Brain microvascular endothelial cell (primary cell): Measurements from ENCODE around the gene ATG12.
A peak's percentile ranks its signal among the peaks of the same experiment; 100 is the strongest.

Experiments
- DNase-seq: peaks from one replicate; pipeline ENCODE4 v3.0.0-alpha.2; 2020
- H3K27ac ChIP-seq: fragments of 250-450 bp; sonication (Bioruptor Pico); 2 replicates; pipeline ENCODE4 v1.5.1; 2020; ENCODE audit warnings: mild to moderate bottlenecking, moderate library complexity
- H3K27me3 ChIP-seq: fragments of 250-450 bp; sonication (Bioruptor Pico); replicated peaks from 2 replicates; pipeline ENCODE4 v1.5.1; 2020; ENCODE audit warnings: mild to moderate bottlenecking
- H3K36me3 ChIP-seq: fragments of 250-450 bp; sonication (Bioruptor Pico); replicated peaks from 2 replicates; pipeline ENCODE4 v1.5.1; 2020; ENCODE audit warnings: mild to moderate bottlenecking
- H3K4me3 ChIP-seq: 2 replicates; pipeline ENCODE4 v1.5.1; 2011; ENCODE audit warnings: low read depth, mild to moderate bottlenecking, control low read depth, low read length, moderate library complexity
- CTCF ChIP-seq: IDR thresholded peaks from 2 replicates; pipeline ENCODE4 v1.5.1; 2011; ENCODE audit warnings: low read depth, mild to moderate bottlenecking, moderate library complexity, low read length, control low read depth, inconsistent platforms; ENCODE audit errors: missing control alignments
- in situ Hi-C: cut with HindIII; loops from 2 replicates; pipeline ENCODE4 v1.10.0; 2017; ENCODE audit warnings: low sequenced_read_pairs, low pct_ligation_motif_present

The ATG12 gene

GRCh38 chr5:115849258-115849798 is 8.0 kb upstream of the ATG12 start:
- in situ Hi-C loops = no loop called here

GRCh38 chr5:115847290-115847689 is 5.9 kb upstream of the ATG12 start:
- H3K27ac ChIP-seq = no peak overlapping the region
- in situ Hi-C loops = no loop called here
- DNase-seq = no peak
- H3K27me3 ChIP-seq = no peaks in the 10 kb centered on the region
- no peak for TF ChIP-seq CTCF
- H3K36me3 ChIP-seq = no peaks in the 10 kb centered on the region
- no peak overlapping the region for H3K4me3 ChIP-seq

More at GRCh38 chr5:115849258-115849798, 8.0 kb upstream of the ATG12 start:
- TF ChIP-seq CTCF = no peak
- DNase-seq = no peak
- Histone ChIP-seq H3K36me3 (peaks cover 2% of the 10 kb centered on the region), H3K4me3 (no peak overlapping the region), H3K27ac (no peak overlapping the region), H3K27me3 (no peaks in the 10 kb centered on the region)

- H3K4me3 ChIP-seq = peak overlapping the region; percentile 37
- H3K27ac ChIP-seq = peak overlapping the region; percentile 49
- H3K36me3 ChIP-seq = no peaks in the 10 kb centered on the region
- in situ Hi-C loops = no loop called here
- no peak for DNase-seq
- no peaks in the 10 kb centered on the region for H3K27me3 ChIP-seq
- no peak for TF ChIP-seq CTCF
These were observed 3.0 kb upstream of the ATG12 start for GRCh38 chr5:115844321-115844817.

GRCh38 chr5:115843444-115844130 is 2.2 kb upstream of the ATG12 start:
- in situ Hi-C loops = no loop called here
- Histone ChIP-seq H3K4me3 (peak overlapping the region; percentile 86), H3K36me3 (no peaks in the 10 kb centered on the region)

GRCh38 chr5:115842952-115843351 is 1.6 kb upstream of the ATG12 start:
- H3K36me3 ChIP-seq = no peaks in the 10 kb centered on the region
- in situ Hi-C loops = no loop called here
- no peaks in the 10 kb centered on the region for H3K27me3 ChIP-seq
- no peak for TF ChIP-seq CTCF
- peak overlapping the region; percentile 86 for H3K4me3 ChIP-seq
- no peak overlapping the region for H3K27ac ChIP-seq
- no peak for DNase-seq

More at GRCh38 chr5:115843444-115844130, 2.2 kb upstream of the ATG12 start:
- no peak for DNase-seq
- Histone ChIP-seq H3K27me3 (no peaks in the 10 kb centered on the region), H3K27ac (no peak overlapping the region)
- no peak for TF ChIP-seq CTCF
